Daoy (cell line): ENCODE data around the gene AGAP2. TPM values are rescaled to one million over a fixed set of nuclear protein-coding genes. Genes with fewer than 3 reads are reported as not detected.

Experiments
- DNase-seq: peaks from one replicate; pipeline ENCODE4 v3.0.0-alpha.2; 2015; ENCODE audit warnings: low read depth
- total RNA-seq: library from RNA; depleted of rRNA; stranded (reverse); fragments of >200 nt; shearing (Covaris generic); gene quantifications from 2 replicates; pipeline ENCODE4 v1.2.3, GENCODE V29; 2014

The AGAP2 gene
- total RNA-seq, 1 experiment from 2014 or later: 0.29 TPM

DNA sequence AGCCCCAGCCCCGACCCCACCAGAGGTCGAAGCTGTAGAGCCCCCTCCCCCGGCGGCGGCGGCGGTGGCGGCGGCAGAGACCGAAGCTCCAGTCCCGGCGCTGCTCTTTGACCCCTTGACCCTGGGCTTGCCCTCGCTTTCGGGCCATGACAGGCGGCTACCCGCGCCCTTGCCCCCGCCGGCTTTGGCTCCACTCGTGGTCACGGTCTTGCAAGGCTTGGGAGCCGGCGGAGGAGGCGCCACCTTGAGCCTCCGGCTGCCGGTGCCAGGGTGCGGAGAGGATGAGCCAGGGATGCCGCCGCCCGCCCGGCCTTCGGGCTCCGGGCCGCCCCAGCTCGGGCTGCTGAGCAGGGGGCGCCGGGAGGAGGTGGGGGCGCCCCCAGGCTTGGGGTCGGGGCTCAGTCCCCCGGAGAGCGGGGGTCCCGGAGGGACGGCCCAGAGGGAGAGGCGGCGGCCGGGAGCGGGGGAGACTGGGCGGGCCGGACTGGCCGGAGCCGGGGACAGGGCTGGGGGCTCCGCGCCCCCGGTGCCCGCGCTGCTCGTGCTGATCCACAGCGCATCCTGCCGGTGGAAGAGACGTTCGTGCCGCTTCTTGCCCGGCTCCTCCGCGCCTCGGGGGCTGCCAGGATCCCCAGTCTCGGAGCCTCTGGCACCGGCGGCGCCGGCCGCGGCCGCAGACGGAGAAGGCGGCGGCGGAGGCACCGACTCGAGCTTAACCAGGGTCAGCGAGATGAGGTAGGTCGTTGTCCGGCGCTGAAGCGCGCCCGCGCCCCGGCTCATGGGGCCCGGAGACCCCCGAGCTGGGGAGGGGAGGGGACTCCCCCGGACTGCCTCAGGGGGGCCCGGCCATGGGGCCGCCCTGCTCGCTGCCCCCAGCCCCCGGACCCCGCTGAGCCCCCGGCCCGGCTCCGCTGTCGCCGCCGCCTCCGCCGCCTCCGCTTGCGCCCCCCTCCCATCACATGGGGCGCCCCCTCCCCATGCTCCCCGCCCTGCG is 778 bp downstream of the AGAP2 start:
- DNase-seq: peak; percentile 58

DNA sequence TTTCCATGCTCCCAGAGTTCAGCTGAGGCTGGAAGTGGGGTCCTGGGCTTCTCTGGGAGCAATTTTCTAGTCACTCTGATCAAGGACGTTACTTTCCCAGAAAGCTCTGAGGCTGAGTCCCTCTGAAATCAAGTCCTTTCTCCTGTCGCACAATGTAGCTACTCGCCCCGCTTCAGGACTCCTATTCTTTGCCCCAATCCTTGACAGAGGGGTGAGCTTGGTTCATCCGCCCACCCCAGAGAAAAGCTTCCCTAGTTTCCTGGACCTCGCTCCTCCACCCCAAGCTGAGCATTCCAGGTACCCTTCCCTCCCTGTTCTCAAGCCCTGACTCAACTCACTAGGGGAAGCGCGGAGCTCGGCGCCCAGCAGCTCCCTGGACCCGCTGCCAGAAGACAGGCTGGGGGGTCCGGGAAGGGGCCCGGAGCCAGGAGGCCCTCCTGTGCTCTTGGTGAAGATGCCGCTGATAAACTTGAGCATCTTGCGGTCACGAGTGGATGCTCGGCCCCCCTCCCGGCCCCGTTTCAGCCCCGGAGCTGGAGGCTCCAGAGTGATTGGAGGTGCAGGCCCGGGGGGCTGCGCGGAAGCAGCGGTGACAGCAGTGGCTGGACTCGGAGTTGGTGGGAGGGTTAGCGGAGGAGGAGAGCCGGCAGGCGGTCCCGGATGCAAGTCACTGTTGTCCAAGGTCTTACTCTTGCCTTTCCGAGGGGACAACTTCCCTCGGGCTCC is 1.6 kb downstream of the AGAP2 start:
- DNase-seq: no peak

DNA sequence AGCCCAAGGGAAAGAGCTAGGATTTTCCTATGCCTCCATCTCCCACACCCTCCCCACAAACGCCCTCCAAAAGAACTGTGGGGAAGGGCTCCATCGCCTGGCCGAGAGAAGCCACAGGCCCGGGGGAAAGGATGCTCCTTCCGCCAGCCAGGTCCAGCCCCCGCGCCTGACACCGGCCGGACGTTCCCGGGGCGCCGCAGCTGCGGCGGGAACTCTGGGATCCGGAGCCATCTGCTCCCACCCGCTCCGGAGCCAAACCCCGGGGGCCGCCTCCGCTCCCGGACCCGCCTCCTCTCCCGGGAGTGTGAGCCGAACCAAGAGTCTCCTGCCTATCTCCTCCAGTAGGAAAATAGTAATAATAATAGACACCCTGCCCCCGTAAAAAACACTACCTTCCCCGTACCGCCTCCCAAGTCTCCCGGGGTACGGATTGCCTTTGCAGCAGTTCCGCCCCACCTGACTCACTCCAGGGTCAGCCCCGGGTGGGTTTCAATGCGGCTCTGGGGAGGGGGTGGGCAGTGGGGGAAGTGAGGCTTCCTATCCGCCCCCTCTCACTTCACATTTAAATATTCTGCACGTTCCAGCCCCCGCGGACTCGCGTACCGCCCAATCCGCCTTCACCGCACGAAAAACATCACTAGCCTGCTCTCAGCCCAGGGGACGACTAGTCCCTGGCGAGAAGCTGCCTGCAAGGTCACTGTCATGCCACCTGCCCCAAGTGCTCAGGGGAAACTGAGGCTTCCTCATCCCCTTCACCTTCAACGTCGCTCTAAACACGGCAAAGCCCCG is 2.4 kb downstream of the AGAP2 start:
- peak; percentile 72 for DNase-seq

DNA sequence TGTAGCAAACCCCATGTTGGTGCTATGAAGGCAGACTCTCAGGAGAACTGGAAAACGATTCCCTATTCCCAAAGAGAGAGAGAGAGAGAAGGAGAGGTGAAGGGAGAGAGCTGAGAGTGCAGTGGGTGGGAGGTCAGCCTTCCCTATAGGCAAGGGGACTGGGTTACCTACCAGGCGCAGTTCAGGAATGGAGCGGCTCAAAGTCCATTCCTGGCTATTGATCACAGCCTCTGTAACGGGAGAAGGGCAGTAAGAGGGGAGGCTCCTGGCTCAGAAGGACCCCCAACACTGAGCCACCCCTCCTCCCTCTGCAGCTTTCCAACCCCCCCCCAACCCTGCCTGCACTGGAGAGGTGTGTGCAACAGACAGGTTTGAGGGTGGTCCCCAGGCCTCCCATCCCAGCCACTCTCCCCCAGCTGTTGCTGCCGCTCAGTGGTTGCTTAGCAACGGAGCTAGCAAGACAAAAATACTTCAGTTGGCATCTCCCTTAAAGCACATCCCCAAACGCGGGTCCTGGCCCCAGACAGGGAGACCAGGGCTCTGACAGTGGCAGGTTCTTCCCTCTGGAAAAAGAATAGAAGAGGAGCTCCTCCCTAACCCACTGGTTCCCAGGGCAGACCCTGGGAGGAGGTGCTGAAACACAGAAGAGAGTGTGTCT is 3.2 kb downstream of the AGAP2 start:
- DNase-seq: no peak

DNA sequence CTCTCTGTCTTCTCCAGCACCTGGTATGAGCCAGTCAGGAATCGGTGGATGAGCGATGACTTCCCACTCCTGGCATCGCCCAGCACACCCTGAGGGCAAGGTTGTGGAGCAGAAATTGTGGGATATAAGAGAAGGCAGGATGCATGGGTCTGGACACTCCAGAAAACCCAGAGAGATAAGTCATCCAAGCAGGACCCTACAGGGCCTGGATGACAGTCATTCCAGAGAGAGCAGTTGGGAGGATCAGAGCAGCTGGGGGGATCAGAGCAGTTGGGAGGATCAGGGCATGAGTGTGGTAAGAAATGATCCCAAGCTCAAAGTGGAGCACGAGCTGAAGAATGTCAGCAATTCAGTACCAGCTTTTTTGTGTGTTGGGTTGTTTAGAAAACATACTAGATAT is 4.0 kb downstream of the AGAP2 start:
- DNase-seq: no peak

DNA sequence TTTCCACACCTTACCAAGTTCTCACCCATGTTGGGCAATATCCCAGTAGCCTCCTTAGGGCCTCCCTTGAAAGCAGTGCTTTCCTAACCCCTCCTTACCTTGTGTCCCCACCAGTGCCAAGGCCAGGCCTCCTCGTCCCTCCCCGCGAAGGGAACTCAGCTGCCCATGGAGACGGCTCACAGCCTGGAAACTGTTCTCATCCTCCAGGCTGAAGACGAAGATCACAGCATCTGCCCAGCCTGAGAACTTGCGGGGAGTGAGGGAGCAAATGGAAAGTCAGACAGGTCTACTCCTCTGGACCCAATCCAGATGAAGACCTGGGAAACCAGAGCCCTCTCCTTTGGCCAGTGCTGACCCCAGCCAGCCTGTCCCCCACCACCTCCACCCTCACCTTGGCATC is 4.6 kb downstream of the AGAP2 start:
- DNase-seq: no peak

DNA sequence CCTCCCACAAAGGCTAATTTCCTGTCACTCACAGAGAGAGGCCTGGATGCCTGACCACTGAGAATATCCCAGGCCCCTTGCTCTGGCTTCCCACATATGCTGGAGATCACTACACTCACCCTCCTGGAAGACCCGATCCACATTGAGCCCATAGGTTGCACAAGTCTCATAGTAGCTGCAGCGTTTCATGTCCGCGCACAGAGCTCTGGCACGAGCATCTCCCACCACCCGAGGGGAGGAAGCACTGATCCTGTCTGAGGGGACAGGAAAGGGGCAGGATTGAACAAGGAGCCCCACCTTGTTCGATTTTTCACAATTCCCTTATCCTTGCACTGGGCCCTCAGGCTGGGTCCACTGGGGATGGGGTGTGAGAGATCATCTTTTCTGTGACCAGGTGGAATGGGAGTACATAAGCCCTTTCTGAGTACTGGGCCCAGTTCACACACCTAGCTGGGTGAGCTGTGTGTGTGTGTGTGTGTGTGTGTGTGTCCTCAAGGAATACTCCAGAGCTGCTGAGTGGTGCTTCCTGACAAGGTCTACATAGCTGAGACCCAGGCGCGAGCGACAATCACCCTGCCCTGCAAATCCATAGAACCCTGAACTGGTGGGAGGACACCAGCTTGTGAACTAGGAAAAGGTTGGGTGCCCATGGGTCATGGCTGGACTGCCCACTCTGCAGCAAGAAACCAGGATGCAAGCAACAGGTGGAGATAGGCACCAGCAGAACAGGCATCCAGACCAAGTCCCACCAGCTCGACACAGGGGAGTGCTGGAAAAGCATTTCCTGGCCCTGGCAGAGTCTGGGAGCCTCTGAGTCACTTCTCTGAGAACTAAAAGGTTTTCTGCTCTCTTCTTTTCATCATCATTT is 5.6 kb downstream of the AGAP2 start:
- no peak for DNase-seq

DNA sequence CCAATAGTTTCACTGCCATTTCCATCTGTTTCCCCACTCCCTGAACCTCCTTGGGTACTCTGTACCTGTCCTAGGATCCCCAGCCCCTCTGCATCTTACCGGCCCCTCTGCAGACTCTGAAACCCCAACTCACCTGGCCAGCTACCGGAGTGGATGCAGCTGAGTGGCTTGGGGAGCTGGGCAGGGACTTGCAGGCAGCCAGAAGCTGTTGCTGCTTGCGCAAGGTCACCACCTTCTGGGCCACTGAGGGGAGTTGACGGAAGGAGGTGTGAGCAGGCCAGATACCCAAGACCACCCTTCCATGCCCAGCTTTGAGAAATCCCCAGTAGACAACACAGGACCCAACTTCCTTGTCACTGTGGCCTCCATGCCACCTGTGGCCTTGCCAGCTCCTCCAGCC is 6.3 kb downstream of the AGAP2 start:
- DNase-seq: no peak

DNA sequence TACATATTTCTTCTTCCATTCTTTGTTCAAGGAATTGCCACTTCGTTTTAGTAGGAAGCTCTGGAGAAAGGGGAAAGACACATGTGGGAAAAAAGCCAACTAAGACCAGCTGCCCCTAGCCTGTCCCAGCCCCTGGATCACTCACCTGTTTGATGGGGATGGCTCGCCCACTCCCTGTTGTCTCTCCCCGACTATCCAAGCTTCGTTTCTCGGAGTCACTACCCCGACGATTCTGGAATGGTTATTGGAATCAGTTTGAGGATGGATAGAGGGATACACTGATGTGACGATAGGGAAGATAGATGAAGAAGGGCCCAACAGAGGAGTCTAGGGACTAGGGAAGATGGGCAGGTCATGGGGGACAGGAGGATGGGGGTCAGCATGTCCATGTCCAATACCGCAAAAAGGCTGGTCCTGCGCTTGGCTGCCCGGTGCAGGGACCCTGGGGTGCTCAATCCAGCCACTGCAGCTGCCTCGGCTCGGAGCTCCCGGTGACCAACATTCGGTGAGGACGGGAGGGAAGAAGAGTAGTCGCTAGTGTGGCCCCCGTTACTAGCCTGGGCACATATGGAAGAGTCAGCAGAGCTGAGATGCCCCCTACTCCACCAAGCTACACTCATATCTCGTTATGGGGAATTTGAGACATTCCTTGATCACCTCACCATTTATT is 7.0 kb downstream of the AGAP2 start:
- no peak for DNase-seq

DNA sequence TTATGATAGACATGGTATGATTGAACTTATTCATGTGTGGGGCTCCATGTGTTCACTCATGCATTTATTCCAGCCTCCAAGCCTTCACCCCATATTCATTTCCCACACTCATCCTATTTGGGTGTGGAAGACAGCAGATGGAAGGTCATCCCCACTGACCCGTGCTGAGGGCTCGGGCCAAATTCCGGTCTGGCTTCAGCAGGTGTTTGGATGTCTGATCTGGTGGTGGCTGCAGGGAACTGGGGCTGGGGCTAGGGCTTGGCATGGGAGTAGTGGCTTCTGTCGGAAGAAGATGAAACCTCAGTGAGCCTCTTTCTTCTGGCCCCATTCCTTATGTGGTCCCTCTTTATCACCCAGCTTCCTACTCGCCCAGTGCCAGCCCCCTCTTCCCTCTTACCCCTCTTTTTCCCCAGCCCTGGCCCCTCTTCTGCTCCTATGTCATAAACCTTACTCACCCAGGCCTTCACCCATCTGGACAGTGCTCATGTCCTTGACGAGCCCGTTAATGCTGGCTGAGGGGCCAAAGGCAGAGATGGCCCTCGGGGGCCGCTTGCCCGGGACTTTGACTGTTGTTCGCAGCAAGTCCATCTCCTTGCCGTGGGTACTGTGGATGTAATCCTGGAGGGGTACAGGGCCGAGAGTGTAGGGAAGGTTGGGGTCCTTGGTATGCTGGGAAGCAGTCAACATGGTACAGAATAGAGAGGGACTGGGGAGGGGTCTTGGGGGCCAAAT is 8.0 kb downstream of the AGAP2 start:
- no peak for DNase-seq

DNA sequence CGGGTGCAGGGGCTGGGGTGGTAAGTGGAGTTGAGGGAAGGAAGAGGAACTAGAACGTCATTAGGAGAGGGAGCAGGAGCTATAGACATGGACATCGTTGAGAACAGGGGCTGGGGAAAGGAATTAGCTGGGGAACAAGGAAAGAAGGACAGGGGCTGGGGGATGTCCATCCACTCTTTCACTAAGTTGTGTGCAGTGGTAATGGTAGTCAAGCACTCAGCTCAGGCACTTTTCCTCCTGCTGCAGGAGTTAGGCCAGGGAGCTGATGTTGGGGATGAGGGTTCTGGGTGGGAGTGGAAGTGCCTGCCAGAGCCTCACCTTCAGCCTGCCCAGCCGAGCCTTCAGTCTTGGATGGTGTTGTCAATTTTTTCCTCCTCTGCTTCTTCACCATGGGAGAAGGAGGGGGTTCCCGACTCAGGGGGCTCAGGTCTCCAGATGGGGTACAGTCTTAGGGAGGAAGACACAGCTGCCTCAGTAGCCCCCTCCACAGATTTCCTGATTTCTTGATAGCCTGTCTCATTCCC is 9.2 kb downstream of the AGAP2 start:
- no peak for DNase-seq

DNA sequence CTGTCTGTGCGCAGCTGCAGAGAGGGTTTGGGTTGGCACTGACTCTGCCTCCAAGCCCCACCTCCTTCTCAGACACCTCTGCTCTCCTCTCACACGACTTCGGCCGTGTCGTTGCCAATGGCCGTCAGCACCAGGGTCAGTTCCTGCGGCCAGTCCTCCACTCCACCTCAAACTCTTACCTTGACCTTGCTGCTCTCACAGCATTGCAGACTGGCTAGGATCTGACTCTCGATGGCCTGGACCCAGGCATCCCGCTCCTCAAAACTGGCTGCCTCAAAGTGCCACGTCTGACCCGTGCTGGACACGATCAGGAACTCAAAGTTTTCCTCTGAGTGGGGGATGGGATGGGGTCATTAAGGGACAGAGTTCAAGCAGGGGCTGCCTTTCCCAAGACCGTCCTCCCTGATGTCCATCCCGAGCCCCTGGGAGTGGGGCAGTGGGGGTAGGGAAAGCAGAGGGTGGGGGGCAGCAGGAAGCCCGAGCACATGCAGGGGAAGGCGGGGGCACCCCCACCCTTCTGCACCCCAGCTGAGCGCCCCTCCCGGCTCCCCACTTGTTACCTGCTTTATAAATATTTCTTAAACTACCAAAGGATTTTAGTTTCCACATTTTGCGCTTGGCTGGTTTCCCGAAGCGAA is 10.7 kb downstream of the AGAP2 start:
- DNase-seq: no peak

DNA sequence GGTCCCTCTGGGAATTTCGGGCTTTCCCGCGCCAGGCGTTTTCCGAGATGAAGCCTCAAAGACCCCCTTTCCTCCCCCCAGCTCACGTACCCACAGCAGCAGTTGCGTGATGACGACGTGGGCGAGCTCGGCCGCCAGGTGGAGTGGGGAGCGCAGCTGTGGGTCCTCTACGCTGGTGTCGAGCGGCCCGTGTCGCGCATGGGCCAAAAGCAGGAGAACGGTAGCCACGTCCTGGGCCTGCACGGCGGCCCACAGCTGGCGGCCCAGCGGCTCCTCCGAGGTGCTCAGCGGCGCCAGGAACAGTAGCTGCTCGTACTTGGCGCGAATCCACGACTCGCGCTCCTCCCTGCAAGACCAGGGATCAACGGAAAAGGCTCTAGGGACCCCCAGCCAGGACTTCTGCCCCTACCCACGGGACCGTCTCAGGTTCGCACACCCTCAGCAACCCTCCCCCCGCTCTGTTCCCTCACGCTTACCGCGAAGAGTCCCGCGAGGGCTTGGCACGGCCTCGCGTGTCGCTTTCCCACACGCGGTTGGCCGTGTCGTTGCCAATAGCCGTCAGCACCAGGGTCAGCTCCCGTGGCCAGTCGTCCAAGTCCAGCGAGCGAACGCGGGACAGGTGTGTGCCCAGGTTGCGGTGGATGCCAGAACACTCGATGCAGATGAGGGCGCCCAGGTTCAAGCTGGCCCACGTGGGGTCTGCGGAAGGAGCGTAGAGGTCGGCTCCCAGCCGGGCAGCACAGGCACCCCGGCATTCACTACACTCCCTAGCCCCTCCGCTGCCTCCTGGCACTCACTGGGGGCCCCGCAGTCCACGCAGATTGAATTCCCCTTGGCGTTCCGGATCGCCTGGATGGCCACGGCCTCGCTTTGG is 11.4 kb downstream of the AGAP2 start:
- DNase-seq: no peak

DNA sequence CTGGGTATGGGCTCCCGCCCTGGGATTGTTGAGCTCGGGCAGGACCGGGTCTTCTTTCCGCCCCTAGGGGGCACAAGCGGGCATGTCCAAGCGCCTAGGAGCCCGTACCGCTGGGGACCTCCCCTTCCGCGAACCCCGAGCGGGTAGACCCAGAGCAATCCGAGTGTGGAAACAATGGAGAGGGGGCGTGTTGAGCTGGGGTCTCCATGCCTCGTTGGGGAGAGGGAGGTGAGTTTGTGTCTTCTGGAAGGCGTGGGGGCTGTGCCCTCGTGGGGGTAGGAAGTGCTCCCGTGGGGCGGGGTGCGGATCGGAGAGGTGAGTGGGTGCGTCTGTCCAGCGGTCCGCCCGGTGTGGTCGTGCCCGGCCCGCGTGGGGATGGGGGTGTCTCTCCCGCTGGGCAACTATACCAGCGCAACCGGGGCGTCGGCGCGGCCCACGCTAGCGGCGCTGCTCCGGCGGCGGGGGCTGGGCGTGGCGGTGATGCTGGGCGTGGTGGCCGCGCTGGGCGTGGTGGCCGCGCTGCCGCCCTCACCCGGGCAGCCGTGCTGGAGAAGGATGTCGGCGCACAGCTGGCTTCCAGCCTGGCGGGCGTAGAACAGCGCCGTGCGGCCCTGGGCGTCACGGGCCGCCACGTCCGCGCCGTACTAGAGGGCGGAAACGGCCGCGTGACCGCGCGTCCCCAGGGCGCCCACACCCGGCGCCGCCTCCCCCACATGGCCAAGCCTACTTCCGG is 12.2 kb downstream of the AGAP2 start:
- DNase-seq: peak; percentile 94

DNA sequence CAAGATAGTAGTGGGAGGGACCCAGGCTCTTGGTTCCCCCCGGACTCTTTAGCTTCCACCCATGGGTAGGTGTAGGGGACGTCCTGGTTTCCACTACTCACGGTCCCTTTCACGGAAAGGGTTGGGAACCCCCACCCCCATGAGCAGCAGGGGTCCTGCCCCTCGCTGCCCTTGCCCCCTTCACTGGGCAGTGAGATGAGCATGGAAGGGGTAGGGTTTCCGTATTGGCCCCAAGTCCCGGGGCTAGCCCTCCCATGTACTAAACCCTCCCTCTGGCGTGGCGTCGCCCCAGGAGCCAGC is 12.7 kb downstream of the AGAP2 start:
- no peak for DNase-seq

DNA sequence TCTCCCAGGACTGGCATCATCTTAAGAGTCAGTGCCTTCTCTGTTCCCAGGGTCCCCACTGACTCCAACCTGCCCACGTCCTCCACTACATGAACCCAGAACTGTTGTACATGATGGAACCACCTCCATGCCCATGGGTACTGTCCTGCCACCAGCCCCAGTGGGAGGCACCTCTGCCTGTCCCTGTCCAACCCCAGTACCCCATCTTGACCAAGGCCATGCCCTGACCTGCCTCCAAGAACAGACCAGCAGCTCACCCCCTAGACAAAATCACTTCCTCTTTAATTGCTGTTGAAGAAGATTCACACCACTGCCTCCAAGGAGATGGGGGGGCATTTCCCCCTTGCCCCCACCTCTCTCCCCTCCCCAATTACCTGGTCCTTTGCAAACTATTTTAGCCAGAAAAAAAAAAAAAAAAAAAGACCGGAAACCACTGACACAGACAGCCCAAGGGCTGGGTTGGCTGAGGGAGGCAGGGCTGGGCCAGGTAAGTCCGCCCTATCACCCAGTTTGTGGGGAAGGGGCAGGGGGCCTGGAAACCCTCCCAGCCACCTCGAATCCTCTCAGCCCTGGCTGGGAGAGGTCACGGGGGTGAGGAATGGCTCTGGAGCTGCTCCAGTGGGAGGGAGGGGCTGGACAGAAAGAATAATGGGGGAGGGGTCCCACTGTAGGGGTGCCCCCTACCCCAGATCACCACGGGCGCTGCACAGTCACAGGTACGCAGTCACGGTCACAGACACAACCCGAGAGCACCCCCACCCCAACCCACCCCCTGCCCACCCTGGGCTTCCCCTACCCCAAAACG is 13.4 kb downstream of the AGAP2 start:
- DNase-seq: no peak
